ENCODE measurements around the gene MRPL52. TPM values are rescaled to one million over a fixed set of nuclear protein-coding genes. Genes with fewer than 3 reads are reported as not detected.

Gene MRPL52
- total and polyA plus RNA-seq, 2 of the 13 experiments (the other 11 are each of a cell fraction or from before 2014, with no cell fraction given), result 118 to 329 TPM

- TF ChIP-seq ZNF280B (CRISPR knock-in tag; IDR thresholded peaks at IDR 0.05; ENCODE audit: borderline replicate concordance) (peak; percentile 95), NBN (conservative IDR thresholded peaks at IDR 0.05) (no peak), ZNF550 (CRISPR knock-in tag; IDR thresholded peaks at IDR 0.05; ENCODE audit: borderline replicate concordance) (peak; percentile 27), CEBPG (CRISPR knock-in tag; IDR thresholded peaks at IDR 0.05) (peak; percentile 75), HNRNPH1 (optimal IDR thresholded peaks at IDR 0.05; ENCODE audit: low read depth, low read length) (no peak)
- TF ChIP-seq, protein P1, sequence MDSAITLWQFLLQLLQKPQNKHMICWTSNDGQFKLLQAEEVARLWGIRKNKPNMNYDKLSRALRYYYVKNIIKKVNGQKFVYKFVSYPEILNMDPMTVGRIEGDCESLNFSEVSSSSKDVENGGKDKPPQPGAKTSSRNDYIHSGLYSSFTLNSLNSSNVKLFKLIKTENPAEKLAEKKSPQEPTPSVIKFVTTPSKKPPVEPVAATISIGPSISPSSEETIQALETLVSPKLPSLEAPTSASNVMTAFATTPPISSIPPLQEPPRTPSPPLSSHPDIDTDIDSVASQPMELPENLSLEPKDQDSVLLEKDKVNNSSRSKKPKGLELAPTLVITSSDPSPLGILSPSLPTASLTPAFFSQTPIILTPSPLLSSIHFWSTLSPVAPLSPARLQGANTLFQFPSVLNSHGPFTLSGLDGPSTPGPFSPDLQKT (CRISPR knock-in tag; IDR thresholded peaks at IDR 0.05; ENCODE audit: borderline replicate concordance), result no peak; the same call in 1 of the 2 replicates
These were observed 8.3 kb upstream of the MRPL52 start (continued) for GRCh38 chr14:22821193-22822015.

DNA sequence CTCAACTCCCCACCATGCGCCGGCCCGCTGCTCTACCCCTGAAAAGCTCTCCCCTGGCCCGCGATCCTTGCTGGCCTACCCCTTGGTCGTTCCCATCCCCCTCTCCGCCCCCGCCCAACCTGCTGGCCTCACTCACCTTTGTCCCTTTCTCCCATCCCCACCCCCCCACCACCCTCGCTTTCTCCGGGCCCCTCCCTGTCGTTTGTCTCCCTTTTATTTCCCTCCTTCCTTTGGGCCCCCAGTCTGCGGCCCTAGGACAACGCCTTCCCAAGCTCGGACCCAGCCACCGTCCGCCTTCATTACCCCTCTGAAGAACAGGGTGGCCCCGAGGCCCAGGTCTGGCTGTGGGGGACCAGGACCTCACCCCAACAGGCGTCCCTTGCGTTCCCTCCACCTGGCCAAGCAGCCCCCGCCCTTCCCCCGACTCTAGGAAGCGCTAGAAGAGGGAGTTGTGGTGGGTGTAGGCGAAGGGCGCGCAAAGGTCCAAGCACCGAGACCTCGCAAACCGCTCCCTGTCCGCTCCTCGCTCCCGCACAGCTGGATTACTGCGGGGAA lies 7.6 kb upstream of the MRPL52 start:
- FAIRE-seq (no peak), DNase-seq (ENCODE audit: low spot score) (no peak), ATAC-seq (no peak)
- Histone ChIP-seq H3K27me3 (ENCODE audit: control insufficient read depth in 1 of 2, insufficient read depth in 2 of 2, low read length in 2 of 2) (0 out of 5 replicates have a peak, but pooled peaks cover 0 to 3% of the 10 kb centered on the region in 2 experiments), H3K79me2 (ENCODE audit: insufficient read depth, low read length) (no peaks in the 10 kb centered on the region), H3K4me1 (ENCODE audit: insufficient read depth, low read length) (peaks cover 67% of the 10 kb centered on the region), H3K27ac (ENCODE audit: extremely low read length, insufficient read depth, low read length) (no peak overlapping the region), H2AFZ (ENCODE audit: low read length) (no peak overlapping the region), H3K9me3 (ENCODE audit: low read length) (no peaks in the 10 kb centered on the region), H3K4me3 (replicated peaks in 1 of 3; ENCODE audit: insufficient read depth in 1 of 3, low read depth in 2 of 3, low read length in 3 of 3) (peak overlapping the region in 1 of 3 experiments; percentile 30; a peak in 1 of 6 replicates), H3K9ac (ENCODE audit: insufficient read depth, low read depth, low read length) (no peak overlapping the region), H3K36me3 (replicated peaks in 1 of 2; ENCODE audit: control insufficient read depth in 1 of 2, insufficient read depth in 2 of 2, low read length in 2 of 2) (no peaks in the 10 kb centered on the region), H3K4me2 (ENCODE audit: low read depth, low read length) (peak overlapping the region; percentile 60), H4K20me1 (ENCODE audit: insufficient read depth, low read length) (no peaks in the 10 kb centered on the region)
- intact Hi-C loops (cut with micrococcal nuclease; ENCODE audit: unreplicated experiment) (no loop called here), in situ Hi-C loops (cut with HindIII; ENCODE audit: extremely low pct_ligation_motif_present, low pct_unique_long_range_greater_than_20kb) (loop anchor here (5.0 kb wide), 1 partner anchor 80 kb away; no protein-coding TSS in a partner anchor)
- WGBS (ENCODE audit: low lambda C conversion rate), result 86% methylated on average over 32 of the region's 32 CpGs
- POLR2A ChIA-PET, result interaction anchor here (0.6 to 5.0 kb wide), 22 partner anchors 8 to 263 kb away, joined by 3 to 29 read pairs (median 6); partner anchors contain the start of genes DAD1, HAUS4, MMP14 and OXA1L
- no TSS peak for BruUV-seq (replicated peaks)
- CTCF ChIA-PET (ENCODE audit: low intra/inter-chr PET ratio, low total read pairs), result interaction anchor here (1.0 to 6.1 kb wide), 10 partner anchors 15 to 265 kb away, joined by 3 to 141 read pairs (median 5); no protein-coding TSS in a partner anchor
- TF ChIP-seq EHMT2 (IDR thresholded peaks at IDR 0.05; ENCODE audit: borderline replicate concordance, low read depth, low read length), result no peak
- TF ChIP-seq KDM5B (CRISPR knock-in tag; IDR thresholded peaks at IDR 0.05; ENCODE audit: borderline replicate concordance), result no peak
- TF ChIP-seq FOXP4 (CRISPR knock-in tag; IDR thresholded peaks at IDR 0.05), result no peak
- TF ChIP-seq, protein P2, sequence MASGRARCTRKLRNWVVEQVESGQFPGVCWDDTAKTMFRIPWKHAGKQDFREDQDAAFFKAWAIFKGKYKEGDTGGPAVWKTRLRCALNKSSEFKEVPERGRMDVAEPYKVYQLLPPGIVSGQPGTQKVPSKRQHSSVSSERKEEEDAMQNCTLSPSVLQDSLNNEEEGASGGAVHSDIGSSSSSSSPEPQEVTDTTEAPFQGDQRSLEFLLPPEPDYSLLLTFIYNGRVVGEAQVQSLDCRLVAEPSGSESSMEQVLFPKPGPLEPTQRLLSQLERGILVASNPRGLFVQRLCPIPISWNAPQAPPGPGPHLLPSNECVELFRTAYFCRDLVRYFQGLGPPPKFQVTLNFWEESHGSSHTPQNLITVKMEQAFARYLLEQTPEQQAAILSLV (CRISPR knock-in tag; IDR thresholded peaks at IDR 0.05; ENCODE audit: borderline replicate concordance), result no peak
- TF ChIP-seq ZBTB33 (CRISPR knock-in tag; IDR thresholded peaks at IDR 0.05), result peak; percentile 63; the same call in 1 of the 2 replicates
- no peak for TF ChIP-seq SKI (IDR thresholded peaks at IDR 0.05; ENCODE audit: partially characterized antibody)

Measured in HepG2 (cell line).